Endothelial cell of umbilical vein (primary cell): ENCODE results near the gene PPM1L. TPM values are rescaled to one million over a fixed set of nuclear protein-coding genes. Genes with fewer than 3 reads are reported as not detected.

ENCODE experiments used
- BruUV-seq: library from RNA; stranded (reverse); fragments of 400-500 nt; replicated peaks from 2 replicates; lab custom pipeline; 2021; lab: Mats Ljungman, UMichigan
- CTCF ChIA-PET: fragments of 300-600, 350-600 bp; sonication (Branson Sonifier 250); formaldehyde crosslinking; loops from one replicate; lab custom pipeline; 2021; ENCODE audit warnings: antibody characterized with exemption, inconsistent platforms; lab: Charles Lee
- POLR2A ChIA-PET: fragments of 300-600, 350-600 bp; sonication (Branson Sonifier 250); formaldehyde crosslinking; loops from one replicate; lab custom pipeline; 2021; ENCODE audit warnings: antibody characterized with exemption, inconsistent platforms; lab: Charles Lee
- DNase-seq: peaks from one replicate; pipeline ENCODE4 v3.0.0-alpha.2; 2011; ENCODE audit warnings: low read depth, low spot score
- FAIRE-seq: peaks from 2 replicates; lab custom pipeline; 2011; peaks lifted over from hg19 to GRCh38; lab: Jason Lieb, UNC
- H2AFZ ChIP-seq: 2 replicates; pipeline ENCODE4 v1.6.0; 2012; ENCODE audit warnings: low read depth, low read length, control low read depth, inconsistent platforms
- H3K27ac ChIP-seq: 2 replicates; pipeline ENCODE4 v1.5.1; 2011; ENCODE audit warnings: low read depth, mild to moderate bottlenecking, control low read depth, low read length, moderate library complexity; ENCODE audit not compliant: insufficient read depth
- H3K27me3 ChIP-seq, 2 experiments: 2 replicates each; pipeline versions ENCODE4 v1.6.0 to v1.6.1; 2011; ENCODE audit warnings: low read length in 2 of 2, mixed read lengths in 1 of 2; ENCODE audit not compliant: control insufficient read depth in 2 of 2, insufficient read depth in 2 of 2
- H3K36me3 ChIP-seq, 2 experiments: 2 replicates in 1 of 2; 3 replicates in 1 of 2; pipeline ENCODE4 v1.5.1; 2011; ENCODE audit warnings: low read length in 2 of 2, mild to moderate bottlenecking in 1 of 2, moderate library complexity in 1 of 2; ENCODE audit not compliant: control insufficient read depth in 2 of 2, insufficient read depth in 2 of 2; ENCODE audit errors: extremely low read depth in 1 of 2
- H3K4me1 ChIP-seq: 3 replicates; pipeline ENCODE4 v1.5.1; 2011; ENCODE audit warnings: mild to moderate bottlenecking, low read length; ENCODE audit not compliant: control insufficient read depth, insufficient read depth; ENCODE audit errors: extremely low read depth
- H3K4me2 ChIP-seq: 2 replicates; pipeline ENCODE4 v1.6.1; 2011; ENCODE audit warnings: low read length, control low read depth, mixed read lengths; ENCODE audit not compliant: insufficient read depth
- H3K4me3 ChIP-seq, 3 experiments: fragments of 200-600 bp in 1 of 3; sonication (generic), shearing (Covaris generic) in 1 of 3; replicated peaks in 1 of 3; 2 replicates each; pipeline ENCODE4 v1.5.1; 2011 to 2016; ENCODE audit warnings: control low read depth in 3 of 3, low read length in 3 of 3, mild to moderate bottlenecking in 2 of 3, inconsistent platforms in 1 of 3, low read depth in 1 of 3, moderate library complexity in 1 of 3; ENCODE audit not compliant: insufficient read depth in 1 of 3
- H3K79me2 ChIP-seq: 2 replicates; pipeline ENCODE4 v1.6.0; 2012; ENCODE audit warnings: low read length, inconsistent platforms; ENCODE audit not compliant: control insufficient read depth, insufficient read depth
- H3K9ac ChIP-seq: replicated peaks from 2 replicates; pipeline ENCODE3; 2011; ENCODE audit warnings: low read length, control low read depth; ENCODE audit not compliant: insufficient read depth; ENCODE audit errors: extremely low read depth
- H3K9me1 ChIP-seq: replicated peaks from 3 replicates; pipeline ENCODE4 v1.6.0; 2011; ENCODE audit warnings: mild to moderate bottlenecking, low read length; ENCODE audit not compliant: control insufficient read depth, insufficient read depth; ENCODE audit errors: extremely low read depth
- H3K9me3 ChIP-seq: replicated peaks from 2 replicates; pipeline ENCODE4 v1.5.1; 2012; ENCODE audit warnings: low read length, inconsistent platforms; ENCODE audit not compliant: control insufficient read depth, insufficient read depth
- H4K20me1 ChIP-seq: replicated peaks from 2 replicates; pipeline ENCODE3; 2011; ENCODE audit warnings: mild to moderate bottlenecking, low read length; ENCODE audit not compliant: control insufficient read depth, insufficient read depth; ENCODE audit errors: extremely low read depth
- CTCF ChIP-seq, 2 donors: IDR thresholded peaks; 1 replicate in 1 of 2; 2 replicates in 1 of 2; pipeline ENCODE4 v1.5.1; 2011; ENCODE audit warnings: low read length in 2 of 2, mild to moderate bottlenecking in 2 of 2, moderate library complexity in 2 of 2, control low read depth in 1 of 2, inconsistent platforms in 1 of 2, low read depth in 1 of 2; ENCODE audit not compliant: insufficient read depth in 1 of 2; ENCODE audit errors: extremely low read depth in 1 of 2
- FOS ChIP-seq: IDR thresholded peaks from 2 replicates; pipeline ENCODE4 v1.6.1; 2011; ENCODE audit warnings: mild to moderate bottlenecking, low read length, moderate library complexity, borderline replicate concordance; ENCODE audit not compliant: insufficient read depth
- GATA2 ChIP-seq: IDR thresholded peaks from 2 replicates; pipeline ENCODE4 v1.7.0; 2011; ENCODE audit warnings: low read depth, mild to moderate bottlenecking, moderate library complexity, mixed read lengths, low read length; ENCODE audit not compliant: insufficient read length, insufficient read depth
- JUN ChIP-seq: IDR thresholded peaks from 2 replicates; pipeline ENCODE4 v1.6.1; 2011; ENCODE audit warnings: borderline replicate concordance, low read depth; ENCODE audit not compliant: insufficient read length, insufficient read depth
- MYC ChIP-seq: IDR thresholded peaks from one replicate; pipeline ENCODE4 v1.6.1; 2011; ENCODE audit warnings: mild to moderate bottlenecking, low read depth, low read length
- POLR2A ChIP-seq: IDR thresholded peaks from 2 replicates; pipeline ENCODE4 v1.6.1; 2012; ENCODE audit warnings: low read depth, mild to moderate bottlenecking, control low read depth, low read length
- POLR2AphosphoS5 ChIP-seq: IDR thresholded peaks from 2 replicates; pipeline ENCODE4 v1.6.1; 2012; ENCODE audit warnings: low read depth, mild to moderate bottlenecking, control low read depth, low read length, moderate library complexity; ENCODE audit not compliant: insufficient read depth
- dilution Hi-C: fragments of 300-500 bp; cut with MboI; formaldehyde crosslinking; loops from one replicate; pipeline ENCODE4 v1.15.0; 2019; ENCODE audit warnings: low sequenced_read_pairs; ENCODE audit not compliant: extremely low pct_ligation_motif_present
- intact Hi-C: fragments of 100-400 bp; cut with micrococcal nuclease; formaldehyde crosslinking; loops from one replicate; pipeline ENCODE4 v1.10.0; 2022
- polyA plus RNA-seq, 4 experiments: library from polyadenylated mRNA; depleted of rRNA in 3 of 4; stranded (reverse) in 3 of 4; unstranded in 1 of 4; fragments of >200 nt; gene quantifications; 2 replicates each; pipeline versions ENCODE4 v1.2.1 to v1.2.3, GENCODE V29; 2011 to 2012; ENCODE audit warnings: missing spikeins in 1 of 4
- total RNA-seq: library from RNA; stranded (reverse); gene quantifications from 2 replicates; pipeline ENCODE4 v1.2.3, GENCODE V29; 2021

PPM1L gene
- total and polyA plus RNA-seq, 2 donors (not counting 3 experiments of a cell fraction or from before 2014, with no cell fraction given): 0.63 to 2.9 TPM

- Histone ChIP-seq H3K9me1 (no peaks in the 10 kb centered on the region), H3K79me2 (no peaks in the 10 kb centered on the region), H3K9ac (no peak overlapping the region), H3K27me3 (no peaks in the 10 kb centered on the region), H3K4me1 (no peaks in the 10 kb centered on the region), H3K36me3 (no peaks in the 10 kb centered on the region), H2AFZ (no peak overlapping the region), H3K9me3 (no peaks in the 10 kb centered on the region), H3K4me2 (no peak overlapping the region), H3K4me3 (no peak overlapping the region), H3K27ac (no peak overlapping the region), H4K20me1 (no peaks in the 10 kb centered on the region)
- ChIA-PET CTCF (no interaction called here), POLR2A (no interaction called here)
- no peak for FAIRE-seq
- dilution Hi-C loops: no loop called here
- no peak for TF ChIP-seq CTCF (IDR thresholded peaks at IDR 0.05; ENCODE audit: extremely low read depth in 1 of 2, insufficient read depth in 1 of 2, low read depth in 1 of 2, low read length in 2 of 2)
- TF ChIP-seq POLR2A: no peak
- no peak for TF ChIP-seq POLR2AphosphoS5
- TF ChIP-seq JUN: no peak
- TF ChIP-seq MYC: no peak
- no peak for TF ChIP-seq GATA2
- TF ChIP-seq FOS: no peak
- no TSS peak for BruUV-seq
- intact Hi-C loops: no loop called here
- DNase-seq: no peak
These were observed 66.9 kb downstream of the PPM1L start for GRCh38 chr3:160822936-160823335.
